ENCODE results near the gene DDX28. TPM values are rescaled to one million over a fixed set of nuclear protein-coding genes. Genes with fewer than 3 reads are reported as not detected.
"Not testable (repeated sequence)": the region's sequence is repeated elsewhere in the genome, so short reads cannot be mapped to it uniquely, and the experiment has no call there.

Gene DDX28
- polyA plus RNA-seq, 3 donors = 9.3 to 11.3 (median 10.1) TPM

DNA sequence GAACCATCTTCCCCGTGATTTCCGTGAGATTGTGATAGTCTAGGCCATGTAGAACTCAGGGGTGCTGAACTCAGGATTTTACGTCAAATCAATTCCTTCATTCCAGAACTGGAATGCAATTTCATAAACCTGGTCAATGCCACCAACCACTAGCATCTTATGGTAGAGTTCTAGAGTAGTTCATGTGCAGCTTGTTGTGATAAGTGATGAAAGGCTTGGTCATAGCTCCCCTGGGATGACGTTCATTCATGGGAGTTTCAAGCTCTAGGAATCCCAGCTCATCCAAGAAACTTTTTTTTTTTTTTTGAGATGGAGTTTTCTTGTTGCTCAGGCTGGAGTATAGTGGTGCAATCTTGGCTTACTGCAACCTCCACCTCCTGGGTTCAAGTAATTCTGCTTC, 20.0 kb downstream of the DDX28 start:
- DNase-seq (ENCODE audit: extremely low read depth in 1 of 11, low read depth in 9 of 11, low spot score in 4 of 11) = no peak

DNA sequence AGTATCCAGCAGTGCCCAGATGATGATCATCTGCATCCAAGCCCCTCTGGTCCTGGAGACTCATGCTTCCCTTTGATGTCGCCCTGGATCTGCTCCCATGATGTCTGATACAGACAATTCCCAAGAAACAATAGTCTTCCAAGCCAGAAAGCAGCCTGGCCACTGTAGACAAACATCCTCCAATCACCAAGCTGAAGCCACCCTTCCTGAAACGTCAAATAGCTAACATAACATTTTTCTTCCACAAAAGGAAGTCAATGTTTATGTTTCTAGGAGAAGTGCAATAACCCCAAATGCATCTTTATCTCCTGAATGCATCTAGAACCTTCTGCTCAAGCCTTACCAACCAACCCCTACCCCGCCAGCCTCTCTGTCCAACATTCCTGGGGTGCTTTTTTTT, 22.6 kb downstream of the DDX28 start:
- no peak for DNase-seq (ENCODE audit: extremely low read depth in 1 of 11, low read depth in 9 of 11, low spot score in 4 of 11)

DNA sequence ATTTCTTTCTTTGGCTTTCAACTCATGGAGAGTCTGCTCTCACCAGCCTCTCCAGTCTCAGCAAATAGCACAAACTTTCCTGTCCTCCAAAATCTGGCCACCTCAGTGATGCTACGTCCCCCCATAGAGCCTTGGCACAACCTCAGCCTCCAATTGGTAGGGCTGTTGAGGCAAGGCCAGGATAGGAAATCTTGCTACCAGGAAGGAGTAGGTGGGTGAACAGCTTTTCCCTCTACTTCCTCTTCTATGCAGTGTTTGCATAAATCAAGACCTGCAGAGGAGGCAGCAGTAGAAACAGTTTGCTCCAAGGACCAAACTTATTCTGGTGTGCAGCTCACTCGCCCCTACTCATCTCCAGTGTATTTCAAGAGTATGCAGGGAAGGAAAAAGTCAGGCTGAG, 23.0 kb downstream of the DDX28 start:
- DNase-seq (ENCODE audit: extremely low read depth in 1 of 11, low read depth in 9 of 11, low spot score in 4 of 11) = no peak

DNA sequence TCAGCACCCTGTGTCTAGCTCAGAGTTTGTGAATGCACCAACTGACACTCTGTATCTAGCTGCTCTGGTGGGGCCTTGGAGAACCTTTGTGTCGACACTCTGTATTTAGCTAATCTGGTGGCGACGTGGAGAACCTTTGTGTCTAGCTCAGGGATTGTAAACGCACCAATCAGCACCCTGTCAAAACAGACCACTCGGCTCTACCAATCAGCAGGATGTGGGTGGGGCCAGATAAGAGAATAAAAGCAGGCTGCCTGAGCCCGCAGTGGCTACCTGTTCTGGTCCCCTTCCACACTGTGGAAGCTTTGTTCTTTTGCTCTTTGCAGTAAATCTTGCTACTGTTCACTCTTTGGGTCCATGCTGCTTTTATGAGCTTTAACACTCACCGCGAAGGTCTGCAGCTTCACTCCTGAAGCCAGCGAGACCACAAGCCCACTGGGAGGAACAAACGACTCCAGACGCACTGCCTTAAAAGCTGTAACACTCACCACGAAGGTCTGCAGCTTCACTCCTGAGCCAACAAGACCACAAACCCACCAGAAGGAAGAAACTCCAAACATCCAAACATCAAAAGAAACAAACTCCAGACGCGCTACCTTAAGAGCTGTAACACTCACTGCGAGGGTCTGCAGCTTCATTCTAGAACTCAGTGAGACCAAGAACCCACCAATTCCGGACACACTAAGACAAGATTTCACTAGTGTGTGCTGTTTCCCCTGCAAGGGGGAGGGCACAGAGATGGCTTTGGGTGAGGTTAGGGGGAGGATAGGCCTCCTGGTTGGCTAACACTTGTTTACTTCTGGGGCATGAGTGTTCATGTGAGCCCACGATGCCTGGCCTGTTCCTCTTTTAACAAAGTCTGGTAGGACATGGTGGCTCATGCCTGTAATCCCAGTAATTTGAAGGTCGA, 24.0 kb downstream of the DDX28 start, which contains the start of gene DPEP2:
DPEP2 (minus strand) TSS at position 706 of the 910 bp plus-strand sequence. CDS start 6,272 bp downstream, outside the sequence.
- DNase-seq (ENCODE audit: extremely low read depth in 1 of 11, low read depth in 9 of 11, low spot score in 4 of 11) = not testable (repeated sequence)

DNA sequence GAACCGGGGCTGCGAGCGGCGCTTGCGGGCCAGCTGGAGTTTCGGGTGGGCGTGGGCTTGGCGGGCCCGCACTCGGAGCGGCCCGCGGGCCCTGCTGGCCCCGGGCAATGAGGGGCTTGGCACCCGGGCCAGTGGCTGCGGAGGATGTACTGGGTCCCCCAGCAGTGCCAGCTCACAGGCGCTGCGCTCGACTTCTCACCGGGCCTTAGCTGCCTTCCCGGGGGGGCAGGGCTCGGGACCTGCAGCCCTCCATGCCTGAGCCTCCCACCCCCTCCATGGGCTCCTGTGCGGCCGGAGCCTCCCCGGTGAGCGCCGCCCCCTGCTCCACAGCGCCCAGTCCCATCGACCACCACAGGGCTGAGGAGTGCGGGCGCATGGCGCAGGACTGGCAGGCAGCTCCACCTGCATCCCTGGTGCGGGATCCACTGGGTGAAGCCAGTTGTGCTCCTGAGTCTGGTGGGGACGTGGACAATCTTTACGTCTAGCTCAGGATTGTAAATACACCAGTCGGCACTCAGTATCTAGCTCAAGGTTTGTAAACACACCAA, 24.7 kb downstream of the DDX28 start:
- DNase-seq (ENCODE audit: extremely low read depth in 1 of 11, low read depth in 9 of 11, low spot score in 4 of 11) = not testable (repeated sequence)

DNA sequence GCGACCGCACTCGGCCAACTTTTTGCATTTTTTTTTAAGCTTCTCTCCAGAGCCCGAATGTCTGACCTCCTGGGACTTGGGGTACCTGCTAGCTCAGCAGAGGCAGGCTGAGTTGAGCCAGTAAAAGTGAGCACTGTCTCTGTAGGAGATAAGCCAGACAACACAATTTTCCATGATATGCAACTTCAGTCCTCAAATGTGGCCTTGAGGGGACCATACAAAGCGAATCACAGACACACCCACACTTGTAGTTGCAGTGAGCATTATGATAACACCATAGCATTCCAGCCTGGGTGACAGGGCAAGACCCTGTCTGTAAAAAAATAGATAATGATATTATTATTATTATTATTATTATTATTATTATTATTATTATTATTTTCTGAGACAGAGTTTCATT, 26.4 kb downstream of the DDX28 start:
- DNase-seq (ENCODE audit: extremely low read depth in 1 of 11, low read depth in 9 of 11, low spot score in 4 of 11) = no peak

DNA sequence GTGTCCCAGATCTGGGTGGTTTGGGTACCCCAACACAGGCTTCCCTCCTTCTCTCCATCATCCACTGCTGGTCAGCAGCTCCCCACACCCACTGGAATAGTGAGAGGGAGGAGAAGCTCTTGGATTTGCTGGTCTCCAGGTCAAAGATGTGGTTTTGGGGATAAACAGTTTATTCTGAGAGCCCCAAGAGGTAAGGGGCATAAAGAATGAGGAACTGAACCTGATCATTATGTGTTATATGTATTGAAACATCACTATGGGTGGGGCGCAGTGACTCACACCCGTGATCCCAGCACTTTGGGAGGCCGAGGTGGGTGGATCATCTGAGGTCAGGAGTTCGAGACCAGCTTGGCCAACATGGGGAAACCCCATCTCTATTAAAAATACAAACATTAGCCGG, 27.6 kb downstream of the DDX28 start:
- no peak for DNase-seq (ENCODE audit: extremely low read depth in 1 of 11, low read depth in 9 of 11, low spot score in 4 of 11)

DNA sequence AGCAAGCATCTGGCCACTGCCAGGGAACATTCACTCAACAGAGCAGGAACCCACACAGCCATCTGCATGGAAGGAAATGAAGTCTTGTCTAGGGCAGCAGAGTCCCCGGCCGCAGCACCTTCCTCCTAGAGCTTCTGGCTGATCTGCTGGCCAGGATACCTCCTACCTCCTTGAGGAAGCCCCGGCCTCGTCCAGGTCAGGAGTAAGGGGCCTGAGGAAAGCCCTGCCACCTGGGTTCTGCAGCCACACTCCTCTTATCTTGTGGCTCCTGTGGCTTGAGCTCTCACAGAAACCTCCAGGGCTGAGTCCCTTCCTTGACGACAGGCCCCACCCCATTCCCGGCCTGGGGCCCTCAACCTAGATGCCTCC, 29.0 kb downstream of the DDX28 start:
- DNase-seq (ENCODE audit: extremely low read depth in 1 of 11, low read depth in 9 of 11, low spot score in 4 of 11) = not testable (repeated sequence)

DNA sequence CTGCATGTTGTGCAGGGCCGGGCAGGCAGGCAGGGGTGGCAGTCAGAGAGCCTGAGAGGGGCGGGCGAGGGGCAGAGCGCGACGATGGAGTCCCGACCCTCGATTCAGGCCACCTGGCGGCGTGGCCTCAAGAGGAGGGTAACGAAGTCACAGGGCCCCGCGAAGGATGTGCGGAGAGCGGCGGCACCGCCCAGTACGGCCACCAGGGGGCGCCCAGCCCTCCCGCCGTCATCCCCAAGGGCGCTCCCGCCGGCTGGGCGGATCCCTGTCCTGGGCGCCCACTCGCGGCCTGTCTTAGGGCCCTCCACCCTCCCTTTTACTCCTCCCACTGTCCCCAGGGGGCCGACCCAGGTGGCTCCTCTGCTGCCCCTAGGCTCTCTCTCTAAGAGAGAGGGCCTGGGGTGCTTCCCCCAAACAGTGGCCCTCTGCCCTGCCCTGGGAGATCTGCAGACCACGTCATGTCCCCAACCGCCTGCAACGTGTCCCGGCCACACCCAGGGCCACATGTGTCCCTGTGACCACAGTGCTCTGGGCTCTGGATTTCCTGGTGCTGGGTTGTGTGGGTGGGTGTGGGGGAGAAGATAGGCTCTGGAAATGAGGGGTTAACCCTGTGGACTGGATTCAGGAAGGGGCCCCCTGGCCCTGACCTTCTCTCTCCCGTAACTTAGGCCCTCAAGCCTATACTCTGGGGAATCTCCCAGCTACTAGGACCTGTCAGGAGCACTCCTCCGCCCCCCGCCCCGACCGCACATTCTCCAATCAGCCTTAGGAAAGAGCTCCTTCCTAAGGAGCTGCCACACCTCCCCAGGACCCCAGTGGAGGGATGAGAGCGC, 29.6 kb downstream of the DDX28 start:
- DNase-seq (ENCODE audit: extremely low read depth in 1 of 11, low read depth in 9 of 11, low spot score in 4 of 11) = peak in 7 of 11 donors; percentile 13 to 67 (median 59)

DNA sequence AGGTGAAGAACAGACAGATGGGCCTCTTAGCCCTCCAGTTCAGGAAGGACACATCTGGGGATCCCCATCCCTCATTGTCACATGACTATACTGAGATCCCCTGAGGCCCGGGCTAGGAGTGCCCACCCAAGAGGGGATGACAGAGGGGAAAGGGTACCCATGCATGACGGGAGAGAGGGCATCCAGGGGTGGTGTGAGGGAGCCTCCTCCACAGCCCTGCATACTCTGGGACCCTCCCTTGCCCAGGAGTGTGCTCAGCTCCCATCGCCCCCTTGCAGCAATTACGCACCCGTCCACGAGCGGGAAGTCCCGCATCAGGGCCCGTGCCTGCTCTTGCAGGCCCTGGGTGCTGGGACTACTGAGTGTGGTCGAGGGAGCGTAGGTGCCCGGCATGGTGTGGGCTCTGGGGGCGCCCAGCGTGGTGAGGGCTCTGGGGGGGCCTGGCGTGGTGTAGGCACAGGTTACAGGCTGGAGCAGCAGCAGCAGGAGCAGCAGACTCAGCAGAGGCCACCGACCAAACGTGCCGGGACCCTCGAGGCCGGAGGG, 30.3 kb downstream of the DDX28 start:
- DNase-seq (ENCODE audit: extremely low read depth in 1 of 11, low read depth in 9 of 11, low spot score in 4 of 11) = no peak

DNA sequence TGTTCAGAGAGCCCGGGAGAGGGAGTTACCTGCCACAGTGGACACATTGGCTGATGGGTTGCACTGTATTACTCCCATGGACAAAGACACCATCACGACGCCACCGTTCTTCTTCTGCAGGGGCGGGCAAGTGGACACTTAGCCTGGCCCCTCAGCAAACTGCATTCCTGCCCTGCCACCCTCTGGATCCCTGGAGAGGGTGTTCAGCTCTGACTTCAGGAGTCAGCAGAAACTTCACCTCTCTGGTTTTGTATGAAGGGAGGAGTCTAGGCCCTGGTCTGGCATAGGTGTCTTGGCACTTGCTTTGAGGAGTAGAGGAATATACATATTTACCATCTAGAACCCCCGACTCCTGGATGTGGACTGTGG, 33.0 kb downstream of the DDX28 start:
- DNase-seq (ENCODE audit: extremely low read depth in 1 of 11, low read depth in 9 of 11, low spot score in 4 of 11) = no peak

DNA sequence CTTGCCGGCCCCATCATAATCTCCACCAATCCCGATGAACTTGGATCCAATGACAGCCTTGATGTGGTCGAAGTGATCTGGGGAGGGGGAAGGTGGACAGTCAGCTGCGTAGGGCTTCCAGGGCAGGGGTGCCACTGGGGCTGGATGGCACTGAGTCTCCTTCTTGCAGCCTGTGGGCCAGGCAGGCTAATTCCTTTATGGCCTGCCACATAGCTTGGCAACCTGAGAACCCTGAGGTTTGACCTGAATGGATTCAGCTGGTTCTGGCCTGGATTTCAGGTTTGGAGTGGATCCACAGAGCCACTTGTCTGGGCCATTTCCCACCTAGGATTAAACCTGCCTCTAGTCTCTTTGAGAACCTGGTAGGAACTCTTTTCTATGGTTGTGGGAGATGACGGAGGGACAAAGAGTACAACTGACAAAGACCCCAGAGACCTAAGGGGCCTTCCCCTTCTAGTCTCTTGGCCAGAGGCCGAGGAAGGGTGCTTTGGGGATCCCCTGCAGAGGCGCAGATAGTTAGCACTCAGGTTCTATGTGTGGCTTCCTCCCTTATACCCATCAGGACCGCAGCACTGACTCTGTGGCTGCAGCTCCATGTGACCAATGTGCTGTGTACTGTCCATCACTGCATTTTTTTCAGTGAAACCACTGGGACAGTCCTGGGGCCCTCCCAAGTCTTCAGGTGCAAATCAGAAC, 33.6 kb downstream of the DDX28 start:
- DNase-seq (ENCODE audit: extremely low read depth in 1 of 11, low read depth in 9 of 11, low spot score in 4 of 11) = no peak

DNA sequence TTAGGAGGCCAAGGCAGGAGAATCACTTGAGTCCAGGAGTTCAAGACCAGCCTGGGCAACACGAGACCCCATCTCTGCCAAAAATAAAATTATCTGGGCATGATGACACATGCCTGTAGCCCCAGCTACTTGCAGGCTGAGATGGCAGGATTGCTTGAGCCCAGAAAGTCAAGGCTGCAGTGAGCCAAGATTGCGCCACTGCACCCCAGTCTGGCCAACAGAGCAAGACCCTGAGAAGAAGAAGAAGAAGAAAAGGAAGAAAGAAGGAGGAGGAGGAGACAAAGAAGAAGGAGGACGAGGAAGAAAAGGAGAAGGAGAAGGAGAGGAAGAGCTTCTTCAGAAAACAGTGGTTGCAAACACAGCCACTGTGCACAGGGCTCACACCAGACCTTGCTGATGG, 34.4 kb downstream of the DDX28 start:
- DNase-seq (ENCODE audit: extremely low read depth in 1 of 11, low read depth in 9 of 11, low spot score in 4 of 11) = no peak

DNA sequence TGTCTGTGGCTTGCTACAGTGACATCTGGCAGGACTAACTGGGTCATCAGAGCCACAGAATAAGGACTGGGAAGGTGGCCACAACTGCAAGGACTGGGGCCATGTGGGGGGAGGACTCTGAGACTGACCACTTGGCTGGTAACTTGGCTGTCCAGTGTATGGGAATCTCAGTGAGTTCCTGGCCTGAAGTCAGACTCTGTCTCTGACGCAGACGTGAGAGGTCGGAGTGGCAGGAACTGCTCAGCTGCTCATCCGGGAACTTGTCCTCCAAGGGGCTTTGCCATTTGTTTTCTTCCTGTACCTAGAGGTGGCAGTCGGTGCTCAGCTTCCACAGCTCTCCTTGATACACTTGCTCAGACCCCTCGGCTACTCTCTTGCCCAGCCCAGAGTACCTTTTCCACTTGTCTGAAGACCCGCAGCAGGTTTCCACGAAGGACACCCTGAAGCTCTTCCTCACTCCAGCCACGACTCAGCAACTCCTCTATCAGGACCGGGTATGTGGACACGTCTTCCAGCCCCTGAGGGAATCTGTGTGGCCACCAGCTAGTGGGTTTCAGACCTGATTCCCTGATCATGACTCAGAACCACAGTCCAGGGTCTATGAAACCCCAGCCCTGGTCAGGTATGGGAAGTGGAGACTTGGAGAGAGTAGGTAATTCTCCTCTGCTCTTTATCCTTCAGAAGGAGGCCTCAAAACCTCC, 35.4 kb downstream of the DDX28 start:
- DNase-seq (ENCODE audit: extremely low read depth in 1 of 11, low read depth in 9 of 11, low spot score in 4 of 11) = no peak

DNA sequence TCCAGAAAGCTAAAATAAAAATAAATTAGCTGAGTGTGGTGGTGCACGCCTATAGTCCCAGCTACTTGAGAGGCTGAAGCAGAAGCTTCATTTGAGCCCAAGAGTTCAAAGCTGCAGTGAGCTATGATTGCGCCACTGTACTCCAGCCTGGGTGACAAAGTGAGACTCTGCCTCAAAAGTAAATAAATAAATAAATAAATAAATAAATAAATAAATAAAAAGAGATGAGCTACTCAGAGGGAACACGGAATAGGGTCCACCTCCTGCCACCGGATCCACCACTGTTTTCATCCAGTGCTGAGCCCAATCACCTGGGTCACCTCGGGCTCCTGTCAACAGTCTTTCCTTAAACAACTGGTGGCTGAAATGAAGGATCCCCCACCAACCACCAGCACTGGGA, 36.1 kb downstream of the DDX28 start:
- no peak for DNase-seq (ENCODE audit: extremely low read depth in 1 of 11, low read depth in 9 of 11, low spot score in 4 of 11)

DNA sequence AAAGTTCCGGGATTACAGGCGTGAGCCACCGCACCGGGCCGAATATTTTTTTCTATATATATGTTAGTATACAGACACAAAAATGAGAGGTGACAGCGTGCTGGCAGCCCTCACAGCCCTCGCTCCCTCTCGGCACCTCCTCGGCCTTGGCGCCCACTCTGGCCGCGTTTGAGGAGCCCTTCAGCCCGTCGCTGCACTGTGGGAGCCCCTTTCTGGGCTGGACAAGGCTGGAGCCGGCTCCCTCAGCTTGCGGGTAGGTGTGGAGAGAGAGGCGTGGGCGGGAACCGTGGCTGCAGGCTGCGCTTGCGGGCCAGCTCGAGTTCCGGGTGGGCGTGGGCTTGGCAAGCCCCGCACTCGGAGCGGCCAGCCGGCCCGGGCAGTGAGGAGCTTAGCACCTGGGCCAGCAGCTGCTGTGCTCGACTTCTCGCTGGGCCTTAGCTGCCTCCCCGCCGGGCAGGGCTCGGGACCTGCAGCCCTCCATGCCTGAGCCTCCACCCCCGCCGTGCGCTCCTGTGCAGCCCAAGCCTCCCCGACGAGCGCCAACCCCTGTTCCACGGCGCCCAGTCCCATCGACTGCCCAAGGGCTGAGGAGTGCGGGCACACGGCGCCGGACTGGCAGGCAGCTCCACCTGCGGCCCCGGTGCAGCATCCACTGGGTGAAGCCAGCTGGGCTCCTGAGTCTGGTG, 40.9 kb downstream of the DDX28 start:
- DNase-seq (ENCODE audit: extremely low read depth in 1 of 11, low read depth in 9 of 11, low spot score in 4 of 11) = no peak

DNA sequence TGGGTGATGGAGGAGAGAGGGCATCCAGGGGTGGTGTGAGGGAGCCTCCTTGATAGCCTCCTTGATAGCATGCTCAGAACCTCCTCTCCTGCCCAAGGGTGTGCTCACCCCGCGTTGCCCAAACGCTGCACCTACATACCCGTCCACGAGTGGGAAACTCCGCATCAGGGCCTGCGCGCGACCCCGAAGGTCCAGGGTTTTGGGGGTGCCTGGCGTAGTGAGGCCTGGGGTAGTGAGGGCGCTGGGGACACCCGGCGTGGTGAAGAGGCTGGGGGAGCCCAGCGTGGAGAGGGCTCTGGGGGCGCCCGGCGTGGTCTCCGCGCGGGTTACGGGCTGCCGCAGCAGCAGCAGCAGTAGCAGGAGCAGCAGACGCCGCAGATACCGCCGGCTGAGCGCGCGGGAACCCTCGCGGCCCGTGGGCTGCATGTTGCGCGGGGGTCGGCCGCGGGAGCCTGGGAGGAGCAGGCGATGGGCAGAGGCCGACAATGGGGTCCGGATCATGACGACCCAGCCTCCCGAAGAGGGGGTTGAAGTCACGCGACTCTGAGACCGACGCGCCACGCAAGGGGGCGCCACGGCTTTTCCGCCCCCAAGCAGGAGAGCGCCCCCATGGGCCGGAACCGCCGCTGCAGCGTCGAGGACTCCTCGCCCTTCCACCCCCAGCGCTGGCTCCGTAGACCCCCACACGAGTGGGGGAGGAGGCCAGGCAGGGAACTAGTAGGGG, 42.9 kb downstream of the DDX28 start, which contains the start of gene DPEP3:
DPEP3 (minus strand) TSS at position 545 of the 724 bp plus-strand sequence; CDS start at position 426, 119 bp downstream.
- DNase-seq (ENCODE audit: extremely low read depth in 1 of 11, low read depth in 9 of 11, low spot score in 4 of 11) = no peak
